ENCODE data around the gene CLSTN3. TPM values are rescaled to one million over a fixed set of nuclear protein-coding genes. Genes with fewer than 3 reads are reported as not detected.
A peak's percentile ranks its signal among the peaks of the same experiment; 100 is the strongest.

CLSTN3 gene
- total and polyA plus RNA-seq, 2 of the 8 experiments (the other 6 are each of a cell fraction or from before 2014, with no cell fraction given), result 20.4 to 26.3 TPM

GRCh38 chr12:7108003-7108795 is 22.0 kb upstream of the CLSTN3 start:
- no peaks in the 10 kb centered on the region for H3K79me1 ChIP-seq (ENCODE audit: low read depth, low read length)
- H2BK12ac ChIP-seq (ENCODE audit: low read depth, low read length), result no peak overlapping the region
- H3K4ac ChIP-seq (replicated peaks; ENCODE audit: insufficient read length, low read depth, low read length), result no peak overlapping the region
- no peaks in the 10 kb centered on the region for H3K27me3 ChIP-seq (replicated peaks in 1 of 4; ENCODE audit: control insufficient read depth in 3 of 4, extremely low read depth in 1 of 4, insufficient read depth in 3 of 4, low read length in 3 of 4)
- peak in 1 of 2 experiments; percentile 83 for DNase-seq (ENCODE audit: low read depth in 1 of 2, low spot score in 2 of 2)
- H2BK20ac ChIP-seq (ENCODE audit: low read length), result no peak overlapping the region
- peak overlapping the region; percentile 58 for H2BK120ac ChIP-seq (replicated peaks; ENCODE audit: low read depth, low read length)
- H3K79me2 ChIP-seq (ENCODE audit: control insufficient read depth in 1 of 2, insufficient read depth in 2 of 2, low read length in 2 of 2), result no peaks in the 10 kb centered on the region
- H3K23me2 ChIP-seq (ENCODE audit: low read depth, low read length), result peaks cover 4% of the 10 kb centered on the region
- H2AK5ac ChIP-seq (ENCODE audit: low read depth, low read length), result no peak overlapping the region
- CTCF ChIA-PET (ENCODE audit: partially characterized antibody), result interaction anchor here (0.6 to 4.2 kb wide), 41 partner anchors 9 to 534 kb away, joined by 3 to 51 read pairs (median 4); partner anchors contain the start of genes C12orf57, C1R, C1S and CLSTN3
- H3K23ac ChIP-seq (ENCODE audit: insufficient read length), result no peak overlapping the region
- peak overlapping the region; percentile 57 to 75 (median 70); a peak in 6 of 7 replicates for H3K9ac ChIP-seq (replicated peaks in 1 of 4; ENCODE audit: extremely low read depth in 1 of 4, low read depth in 3 of 4, low read length in 3 of 4)
- H3K36me3 ChIP-seq (ENCODE audit: control insufficient read depth in 2 of 4, insufficient read depth in 4 of 4, low read length in 3 of 4), result no peaks in the 10 kb centered on the region; a peak in 1 of 8 replicates
- peak overlapping the region; percentile 13; the same call in 1 of the 2 replicates for H3K27ac ChIP-seq (ENCODE audit: low read depth, low read length)
- H2BK15ac ChIP-seq (ENCODE audit: low read length), result peak overlapping the region; percentile 31; the same call in 1 of the 2 replicates
- no peak for FAIRE-seq
- H3K9me3 ChIP-seq (ENCODE audit: insufficient read depth in 2 of 2, low read depth in 1 of 2, low read length in 1 of 2), result peaks cover 0 to 3% of the 10 kb centered on the region in 2 experiments; a peak in 2 of 4 replicates
- H4K5ac ChIP-seq (ENCODE audit: insufficient read length, low read depth, low read length), result peak overlapping the region; percentile 54
- H3K4me3 ChIP-seq (ENCODE audit: extremely low read depth in 1 of 4, insufficient read depth in 2 of 4, low read depth in 3 of 4, low read length in 4 of 4), result peak overlapping the region; percentile 63 to 80 (median 75)
- peak overlapping the region; percentile 95 for H3K14ac ChIP-seq (ENCODE audit: insufficient read length)
- H3K4me2 ChIP-seq (ENCODE audit: insufficient read depth in 1 of 2, low read depth in 2 of 2, low read length in 2 of 2), result peak overlapping the region; percentile 78 to 84
- 6% methylated on average over 27 of the region's 30 CpGs; no CpG with 5 or more reads in 1 of the 2 experiments for WGBS, 2 experiments (ENCODE audit: extremely low coverage in 1 of 2, insufficient coverage in 1 of 2, insufficient read length in 1 of 2, insufficient replicate concordance in 2 of 2, low coverage in 1 of 2, low lambda C conversion rate in 2 of 2, missing lambda C conversion rate in 1 of 2)
- peak overlapping the region; percentile 70 for H4K91ac ChIP-seq (replicated peaks; ENCODE audit: insufficient read length, low read length)
- H3K18ac ChIP-seq (ENCODE audit: extremely low read depth, low read length), result peak overlapping the region; percentile 81
- peak overlapping the region; percentile 54 for H4K8ac ChIP-seq (ENCODE audit: extremely low read depth, insufficient read depth, low read length)
- peak overlapping the region; percentile 39 for H3K56ac ChIP-seq (replicated peaks; ENCODE audit: insufficient read length, low read depth, low read length)
- POLR2A ChIA-PET (ENCODE audit: partially characterized antibody), result interaction anchor here (0.6 to 4.9 kb wide), 23 partner anchors 8 to 241 kb away, joined by 3 to 42 read pairs (median 6); partner anchors contain the start of genes C12orf57, C1R, C1S and CLSTN3
- H4K20me1 ChIP-seq (replicated peaks in 1 of 2; ENCODE audit: control insufficient read depth in 1 of 2, insufficient read depth in 2 of 2, low read length in 2 of 2), result peaks cover 0 to 1% of the 10 kb centered on the region in 2 experiments
- H3K4me1 ChIP-seq (replicated peaks in 1 of 4; ENCODE audit: control insufficient read depth in 3 of 4, insufficient read depth in 4 of 4, low read length in 3 of 4), result 0 out of 7 replicates have a peak, but pooled peaks cover 0 to 2% (median 0%) of the 10 kb centered on the region in 4 experiments
- no peak overlapping the region for H2AFZ ChIP-seq (ENCODE audit: low read length)
- H2BK5ac ChIP-seq (ENCODE audit: low read depth, low read length), result peak overlapping the region; percentile 53; the same call in 1 of the 2 replicates
- TF ChIP-seq KDM5A (IDR thresholded peaks at IDR 0.05; ENCODE audit: low read length) (no peak), BACH1 (IDR thresholded peaks at IDR 0.05; ENCODE audit: low read length) (0 out of 2 replicates have a peak, but pooled peaks have one; percentile 31), KDM1A (IDR thresholded peaks at IDR 0.05; ENCODE audit: borderline replicate concordance, low read length) (peak; percentile 85; the same call in 1 of the 2 replicates), SIN3A (conservative IDR thresholded peaks at IDR 0.05 in 1 of 2, IDR thresholded peaks at IDR 0.05 in 1 of 2; ENCODE audit: low read depth in 1 of 2, low read length in 2 of 2) (peak; percentile 29 to 42; a peak in 1 of 4 replicates), RFX5 (IDR thresholded peaks at IDR 0.05; ENCODE audit: borderline replicate concordance, low read depth, low read length) (no peak), YY1 (IDR thresholded peaks at IDR 0.05; ENCODE audit: low read depth, low read length) (no peak), TBP (IDR thresholded peaks at IDR 0.05; ENCODE audit: low read depth, low read length) (0 out of 2 replicates have a peak, but pooled peaks have one; percentile 34), HDAC2 (IDR thresholded peaks at IDR 0.05; ENCODE audit: borderline replicate concordance in 1 of 2, low read depth in 2 of 2, low read length in 2 of 2) (peak in 1 of 2 experiments; percentile 71; a peak in 1 of 4 replicates)
- TF ChIP-seq, protein P1, sequence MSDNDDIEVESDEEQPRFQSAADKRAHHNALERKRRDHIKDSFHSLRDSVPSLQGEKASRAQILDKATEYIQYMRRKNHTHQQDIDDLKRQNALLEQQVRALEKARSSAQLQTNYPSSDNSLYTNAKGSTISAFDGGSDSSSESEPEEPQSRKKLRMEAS (IDR thresholded peaks at IDR 0.05), result peak; percentile 19; the same call in 1 of the 2 replicates
